B cell (primary cell): ENCODE measurements around the gene IQCK. TPM values are rescaled to one million over a fixed set of nuclear protein-coding genes. Genes with fewer than 3 reads are reported as not detected.

ENCODE experiments used
- ATAC-seq: fragments of 200-7000 bp; cut with Tn5 transposase; one replicate; pipeline ENCODE4 v1.10.0; 2021; ENCODE audit warnings: low read depth, mild to moderate bottlenecking, moderate number of reproducible peaks, moderate library complexity
- CTCF ChIA-PET: fragments of 350-600 bp; sonication (Branson Sonifier 250); formaldehyde crosslinking; loops from one replicate; lab custom pipeline; 2021; ENCODE audit warnings: antibody characterized with exemption, inconsistent platforms; lab: Charles Lee
- POLR2A ChIA-PET: fragments of 350-600 bp; sonication (Branson Sonifier 250); formaldehyde crosslinking; loops from one replicate; lab custom pipeline; 2021; ENCODE audit warnings: antibody characterized with exemption; lab: Charles Lee
- DNase-seq: peaks from one replicate; pipeline ENCODE4 v3.0.0; 2013
- H2AFZ ChIP-seq: 2 replicates; pipeline ENCODE4 v1.6.1; 2012; ENCODE audit warnings: mild to moderate bottlenecking, low read depth, low read length; ENCODE audit not compliant: insufficient read depth, poor library complexity, severe bottlenecking
- H3K27ac ChIP-seq, 2 donors: 1 replicate in 1 of 2; 2 replicates in 1 of 2; pipeline ENCODE4 v1.5.1; 2012 to 2013; ENCODE audit warnings: low read length in 2 of 2, mild to moderate bottlenecking in 2 of 2, moderate library complexity in 1 of 2
- H3K27me3 ChIP-seq, 4 experiments: fragments of 200-600 bp in 1 of 4; sonication (generic) in 1 of 4; replicated peaks in 1 of 4; 1 replicate in 2 of 4; 2 replicates in 2 of 4; pipeline versions ENCODE4 v1.6.1 to v1.7.0; 2013 to 2016; ENCODE audit warnings: low read length in 3 of 4, mild to moderate bottlenecking in 2 of 4, mixed read lengths in 1 of 4, moderate library complexity in 1 of 4; ENCODE audit not compliant: insufficient read depth in 4 of 4, control insufficient read depth in 3 of 4; ENCODE audit errors: control extremely low read depth in 1 of 4
- H3K36me3 ChIP-seq, 2 experiments: replicated peaks in 1 of 2; 1 replicate in 1 of 2; 2 replicates in 1 of 2; pipeline versions ENCODE4 v1.6.1 to v1.7.1; 2013; ENCODE audit warnings: low read length in 1 of 2; ENCODE audit not compliant: insufficient read depth in 2 of 2, control insufficient read depth in 1 of 2; ENCODE audit errors: control extremely low read depth in 1 of 2, extremely low read depth in 1 of 2
- H3K4me1 ChIP-seq, 2 donors: fragments of 200-600 bp in 1 of 2; sonication (generic) in 1 of 2; 1 replicate in 1 of 2; 2 replicates in 1 of 2; pipeline versions ENCODE4 v1.5.1 to v1.6.1; 2013 to 2017; ENCODE audit warnings: low read length in 2 of 2; ENCODE audit not compliant: control insufficient read depth in 2 of 2, insufficient read depth in 2 of 2
- H3K4me2 ChIP-seq: replicated peaks from 2 replicates; pipeline ENCODE3; 2012; ENCODE audit warnings: mild to moderate bottlenecking, low read depth, low read length; ENCODE audit not compliant: poor library complexity, severe bottlenecking
- H3K4me3 ChIP-seq, 5 experiments: fragments of 200-600 bp in 1 of 5; sonication (generic) in 1 of 5; 1 replicate in 3 of 5; 2 replicates in 2 of 5; pipeline versions ENCODE4 v1.5.1 to v1.7.0; 2011 to 2016; ENCODE audit warnings: low read length in 4 of 5, mild to moderate bottlenecking in 4 of 5, low read depth in 2 of 5, control low read depth in 1 of 5, moderate library complexity in 1 of 5; ENCODE audit not compliant: insufficient read depth in 1 of 5; ENCODE audit errors: control extremely low read depth in 1 of 5, extremely low read depth in 1 of 5
- H3K79me2 ChIP-seq: fragments of 200-600 bp; sonication (generic); one replicate; pipeline ENCODE4 v1.6.0; 2016; ENCODE audit warnings: low read length; ENCODE audit not compliant: control insufficient read depth, insufficient read depth
- H3K9ac ChIP-seq: fragments of 200-600 bp; sonication (generic); 2 replicates; pipeline ENCODE4 v1.6.1; 2017; ENCODE audit warnings: mild to moderate bottlenecking, low read length, moderate library complexity
- H3K9me3 ChIP-seq, 3 donors: one replicate each; pipeline versions ENCODE4 v1.6.1 to v1.7.1; 2013; ENCODE audit warnings: low read length in 2 of 3; ENCODE audit not compliant: control insufficient read depth in 2 of 3, insufficient read depth in 1 of 3; ENCODE audit errors: control extremely low read depth in 1 of 3
- H4K20me1 ChIP-seq: 2 replicates; pipeline ENCODE4 v1.6.0; 2012; ENCODE audit warnings: mild to moderate bottlenecking, low read length; ENCODE audit not compliant: insufficient read depth, control insufficient read depth, poor library complexity, severe bottlenecking
- H3K27ac Mint-ChIP-seq: one replicate; pipeline ENCODE4 v1.8.0; 2021; ENCODE audit warnings: mixed read lengths
- H3K27me3 Mint-ChIP-seq: one replicate; pipeline ENCODE4 v1.8.0; 2021; ENCODE audit warnings: mixed read lengths
- H3K4me1 Mint-ChIP-seq: one replicate; pipeline ENCODE4 v1.8.0; 2021; ENCODE audit warnings: mixed read lengths
- H3K4me3 Mint-ChIP-seq: one replicate; pipeline ENCODE4 v1.8.0; 2021; ENCODE audit warnings: mixed read lengths
- H3K9me3 Mint-ChIP-seq: one replicate; pipeline ENCODE4 v1.8.0; 2022; ENCODE audit warnings: mixed read lengths; ENCODE audit not compliant: insufficient read depth
- CTCF ChIP-seq: fragments of 200-600 bp; IDR thresholded peaks from one replicate; pipeline ENCODE4 v1.8.0; 2022; ENCODE audit warnings: antibody characterized with exemption, mild to moderate bottlenecking
- EZH2 ChIP-seq: IDR thresholded peaks from 2 replicates; pipeline ENCODE4 v1.6.1; 2012; ENCODE audit warnings: borderline replicate concordance, low read depth, mild to moderate bottlenecking, moderate library complexity, low read length; ENCODE audit not compliant: insufficient read depth, poor library complexity, severe bottlenecking
- WGBS: methylation state at CpG from one replicate; pipeline ENCODE4 v1.1.5; 2013; ENCODE audit warnings: missing lambda C conversion rate; ENCODE audit not compliant: insufficient coverage; 5-methylcytosine and 5-hydroxymethylcytosine counted together
- intact Hi-C: fragments of 100-400 bp; cut with micrococcal nuclease; formaldehyde crosslinking; loops from one replicate; pipeline ENCODE4 v1.10.0; 2022
- polyA minus RNA-seq: library from RNA; depleted of rRNA, polyadenylated mRNA; stranded (reverse); fragments of >200 nt; gene quantifications from 2 replicates; pipeline ENCODE4 v1.2.3, GENCODE V29; 2012
- polyA plus RNA-seq: library from polyadenylated mRNA; depleted of rRNA; stranded (reverse); fragments of >200 nt; gene quantifications from 2 replicates; pipeline ENCODE4 v1.2.3, GENCODE V29; 2012
- total RNA-seq, 2 donors: library from RNA; stranded (reverse); fragments of 120-200 nt in 1 of 2; gene quantifications; 1 replicate in 1 of 2; 2 replicates in 1 of 2; pipeline versions ENCODE4 v1.2.3 to v1.2.4, GENCODE V29; 2013 to 2022

The IQCK gene
- total RNA-seq (3.0 and 4.3 TPM in 2 replicates), polyA plus RNA-seq (1.00 and 1.2 TPM in 2 replicates), polyA minus RNA-seq (0.36 and 1.5 TPM in 2 replicates)
- 1.7 TPM for total RNA-seq (2013)

DNA sequence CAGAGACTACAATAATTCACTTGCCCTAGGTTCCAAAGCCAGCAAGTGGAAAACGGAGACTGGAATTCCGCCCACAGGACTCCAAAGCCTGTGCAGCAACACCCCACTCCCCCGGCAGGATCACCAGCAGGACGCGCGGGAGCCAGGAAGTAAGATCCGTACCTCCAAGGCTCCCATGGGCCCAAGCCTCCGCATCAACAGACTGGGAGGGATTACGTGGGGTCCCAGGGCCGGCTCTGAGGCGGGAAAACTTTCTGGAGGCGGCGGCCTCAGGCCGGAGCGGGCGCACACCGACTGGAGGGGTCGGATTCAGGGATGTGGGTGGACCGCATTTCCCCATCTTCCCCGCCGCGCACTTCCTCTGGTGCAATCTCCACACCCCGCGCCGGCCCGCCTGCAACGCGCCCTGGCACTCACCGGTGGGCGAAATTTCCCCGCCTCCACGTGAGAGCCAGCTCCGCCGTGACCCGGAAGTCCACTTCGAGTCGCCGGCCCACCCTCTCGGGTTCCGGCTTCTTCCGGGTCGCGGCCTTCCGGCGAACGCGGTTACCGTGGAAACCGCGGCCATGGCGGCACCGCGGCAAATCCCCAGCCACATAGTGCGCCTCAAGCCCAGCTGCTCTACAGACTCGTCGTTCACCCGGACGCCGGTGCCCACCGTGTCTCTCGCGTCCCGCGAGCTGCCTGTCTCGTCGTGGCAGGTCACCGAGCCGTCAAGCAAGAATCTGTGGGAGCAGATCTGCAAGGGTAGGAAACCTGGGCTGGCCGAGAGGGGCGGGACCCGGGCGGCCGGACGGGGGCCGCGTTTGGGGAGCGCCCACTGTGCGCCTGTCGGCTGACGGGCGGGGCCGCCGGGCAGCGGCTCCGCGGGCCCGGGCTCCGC is at the start of gene IQCK, which contains the start of gene KNOP1:
TSS of gene IQCK (plus strand) at position 531 of the 883 bp plus-strand sequence. CDS start at position 567, 36 bp downstream.
TSS of gene KNOP1 (minus strand) at position 487 of the 883 bp plus-strand sequence. CDS start 3,192 bp downstream, outside the sequence.
- peaks cover 11 to 13% of the 10 kb centered on the region in 2 donors for H3K4me1 ChIP-seq
- under 1% methylated on average over 80 of the region's 88 CpGs for WGBS
- peak; percentile 94 for DNase-seq
- peak within 1 kb of the TSS in 1 of 2 donors; percentile 52 for H3K27ac ChIP-seq
- H3K4me3 ChIP-seq, result peak within 1 kb of the TSS; percentile 68 to 99 (median 89)
- ChIA-PET CTCF (interaction anchor here (1.0 to 2.7 kb wide), 2 partner anchors 162 to 164 kb away, joined by 3 to 8 read pairs; partner anchors contain the start of gene VPS35L), POLR2A (interaction anchor here (1.0 kb wide), 1 partner anchor 163 kb away, joined by 4 read pairs; the partner anchor contains the start of gene VPS35L)
- no peaks in the 10 kb centered on the region for H3K27me3 ChIP-seq
- peak within 1 kb of the TSS; percentile 95 for H3K4me2 ChIP-seq
- no peaks in the 10 kb centered on the region for H4K20me1 ChIP-seq
- TF ChIP-seq CTCF (no peak), EZH2 (no peak)
- H3K9me3 ChIP-seq, result no peaks in the 10 kb centered on the region
- H2AFZ ChIP-seq, result peak within 1 kb of the TSS; percentile 87
- H3K36me3 ChIP-seq, result peaks cover 0 to 8% of the 10 kb centered on the region in 2 experiments
- Mint-ChIP-seq H3K4me1 (peaks cover 19% of the 10 kb centered on the region), H3K27ac (peak within 1 kb of the TSS; percentile 81), H3K9me3 (no peaks in the 10 kb centered on the region), H3K27me3 (no peaks in the 10 kb centered on the region), H3K4me3 (peak within 1 kb of the TSS; percentile 93)
- H3K79me2 ChIP-seq, result peaks cover 30% of the 10 kb centered on the region
- H3K9ac ChIP-seq, result peak within 1 kb of the TSS; percentile 85
- intact Hi-C loops, result loop anchor here (1.0 to 5.0 kb wide), 3 partner anchors 163 to 916 kb away; partner anchors contain the start of genes ARL6IP1 and VPS35L
- peak; percentile 93 for ATAC-seq
